SU-DHL-6 (cell line): Measurements from ENCODE around the gene MGAT5.

Experiments
- H2AFZ ChIP-seq: fragments of 200-600 bp; sonication (generic); 2 replicates; pipeline ENCODE4 v1.6.1; 2014; ENCODE audit warnings: low read depth, mild to moderate bottlenecking, moderate library complexity, mixed read lengths, antibody characterized with exemption, low read length; ENCODE audit not compliant: severe bottlenecking
- H3F3A ChIP-seq: fragments of 200-600 bp; shearing (Covaris generic); 2 replicates; pipeline ENCODE4 v1.6.0; 2016; ENCODE audit warnings: antibody characterized with exemption, mild to moderate bottlenecking; ENCODE audit not compliant: insufficient read depth
- H3K27ac ChIP-seq: fragments of 200-600 bp; sonication (generic); 2 replicates; pipeline ENCODE4 v1.5.1; 2016; ENCODE audit warnings: low read depth, mild to moderate bottlenecking, low read length, moderate library complexity, mixed read lengths
- H3K27me3 ChIP-seq: fragments of 200-600 bp; sonication (generic), shearing (Covaris generic); 2 replicates; pipeline ENCODE4 v1.6.0; 2014; ENCODE audit warnings: mild to moderate bottlenecking, low read length
- H3K36me3 ChIP-seq: fragments of 200-600 bp; sonication (generic); 2 replicates; pipeline ENCODE4 v1.6.1; 2014; ENCODE audit warnings: mild to moderate bottlenecking, low read length, mixed read lengths
- H3K4me2 ChIP-seq: fragments of 300-600, 200-600 bp; shearing (Covaris generic), sonication (generic); 2 replicates; pipeline ENCODE4 v1.6.0; 2014; ENCODE audit warnings: low read length, low read depth, mild to moderate bottlenecking; ENCODE audit not compliant: poor library complexity, severe bottlenecking
- H3K4me3 ChIP-seq: fragments of 200-600 bp; sonication (generic); 2 replicates; pipeline ENCODE4 v1.5.1; 2014; ENCODE audit warnings: antibody characterized with exemption, low read length, mild to moderate bottlenecking, mixed read lengths; ENCODE audit not compliant: insufficient read depth, poor library complexity, severe bottlenecking
- H3K79me2 ChIP-seq: fragments of 200-600 bp; sonication (generic); 2 replicates; pipeline ENCODE4 v1.6.1; 2014; ENCODE audit warnings: mild to moderate bottlenecking, low read length, moderate library complexity; ENCODE audit not compliant: insufficient read depth
- H3K9ac ChIP-seq: fragments of 200-600 bp; sonication (generic); 2 replicates; pipeline ENCODE4 v1.7.0; 2014; ENCODE audit warnings: mild to moderate bottlenecking, low read length
- H3K9me2 ChIP-seq: fragments of 200-600 bp; sonication (generic); replicated peaks from 2 replicates; pipeline ENCODE4 v1.6.1; 2014; ENCODE audit warnings: low read length; ENCODE audit not compliant: insufficient read depth
- H3K9me3 ChIP-seq: fragments of 200-600 bp; sonication (generic); 2 replicates; pipeline ENCODE4 v1.6.1; 2014; ENCODE audit warnings: low read length, mixed read lengths; ENCODE audit not compliant: insufficient read depth
- H4K20me1 ChIP-seq: fragments of 200-600 bp; sonication (generic); 2 replicates; pipeline ENCODE4 v1.6.1; 2014; ENCODE audit warnings: low read depth, mild to moderate bottlenecking, antibody characterized with exemption, low read length, moderate library complexity, mixed read lengths
- CTCF ChIP-seq: fragments of 200-600 bp; sonication (generic); IDR thresholded peaks from one replicate; pipeline ENCODE4 v1.5.1; 2017; ENCODE audit warnings: antibody characterized with exemption, mild to moderate bottlenecking, low read length, moderate library complexity; ENCODE audit not compliant: insufficient read depth, poor library complexity, severe bottlenecking
- EZH2phosphoT487 ChIP-seq: fragments of 200-600 bp; sonication (generic), shearing (Covaris generic); conservative IDR thresholded peaks from 2 replicates; pipeline ENCODE4 v1.6.1; 2018; ENCODE audit warnings: mild to moderate bottlenecking, antibody characterized with exemption, low read length, moderate library complexity, mixed read lengths

MGAT5 gene

GRCh38 chr2:134432435-134432883 lies 178.6 kb downstream of the MGAT5 start:
- H3K27ac ChIP-seq, result no peak overlapping the region
- H3K9me2 ChIP-seq, result no peaks in the 10 kb centered on the region
- H4K20me1 ChIP-seq, result no peaks in the 10 kb centered on the region
- H3K9me3 ChIP-seq, result no peaks in the 10 kb centered on the region
- no peak overlapping the region for H3K4me3 ChIP-seq
- H3K4me2 ChIP-seq, result no peak overlapping the region
- no peaks in the 10 kb centered on the region for H3K27me3 ChIP-seq
- TF ChIP-seq EZH2phosphoT487, result no peak
- H3K79me2 ChIP-seq, result no peaks in the 10 kb centered on the region
- no peaks in the 10 kb centered on the region for H3K36me3 ChIP-seq
- H3K9ac ChIP-seq, result no peak overlapping the region
- no peak overlapping the region for H2AFZ ChIP-seq
- no peaks in the 10 kb centered on the region for H3F3A ChIP-seq

GRCh38 chr2:134433469-134433868 lies 179.6 kb downstream of the MGAT5 start:
- H3K27me3 ChIP-seq, result no peaks in the 10 kb centered on the region
- no peak overlapping the region for H3K27ac ChIP-seq
- no peaks in the 10 kb centered on the region for H3K9me2 ChIP-seq
- no peak overlapping the region for H3K4me3 ChIP-seq
- H4K20me1 ChIP-seq, result no peaks in the 10 kb centered on the region
- no peak overlapping the region for H3K9ac ChIP-seq
- H2AFZ ChIP-seq, result no peak overlapping the region
- H3K79me2 ChIP-seq, result no peaks in the 10 kb centered on the region
- H3F3A ChIP-seq, result no peaks in the 10 kb centered on the region
- TF ChIP-seq CTCF (no peak), EZH2phosphoT487 (no peak)
- H3K36me3 ChIP-seq, result no peaks in the 10 kb centered on the region
- no peaks in the 10 kb centered on the region for H3K9me3 ChIP-seq
- no peak overlapping the region for H3K4me2 ChIP-seq

GRCh38 chr2:134433979-134434378 lies 180.1 kb downstream of the MGAT5 start:
- Histone ChIP-seq H3K27ac (no peak overlapping the region), H3K9ac (no peak overlapping the region), H3F3A (no peaks in the 10 kb centered on the region), H3K79me2 (no peaks in the 10 kb centered on the region), H4K20me1 (no peaks in the 10 kb centered on the region), H3K4me3 (no peak overlapping the region), H3K27me3 (no peaks in the 10 kb centered on the region), H3K4me2 (no peak overlapping the region), H2AFZ (no peak overlapping the region), H3K9me3 (no peaks in the 10 kb centered on the region), H3K9me2 (no peaks in the 10 kb centered on the region), H3K36me3 (no peaks in the 10 kb centered on the region)
- TF ChIP-seq EZH2phosphoT487 (no peak), CTCF (no peak)

- Histone ChIP-seq H3K9me3 (no peaks in the 10 kb centered on the region), H3K9me2 (no peaks in the 10 kb centered on the region), H3K36me3 (no peaks in the 10 kb centered on the region), H3K27me3 (no peaks in the 10 kb centered on the region), H2AFZ (no peak overlapping the region), H3K27ac (no peak overlapping the region), H3K4me2 (no peak overlapping the region), H3K9ac (no peak overlapping the region), H4K20me1 (no peaks in the 10 kb centered on the region), H3K79me2 (no peaks in the 10 kb centered on the region), H3K4me3 (no peak overlapping the region), H3F3A (no peaks in the 10 kb centered on the region)
- TF ChIP-seq CTCF (no peak), EZH2phosphoT487 (no peak)
Measured at GRCh38 chr2:134435505-134435904, 181.6 kb downstream of the MGAT5 start.
